Eye (tissue), 1 donor: ENCODE results near the gene FBN3.
"Not testable (repeated sequence)": the region's sequence is repeated elsewhere in the genome, so short reads cannot be mapped to it uniquely, and the experiment has no call there.

Experiments used
- DNase-seq: peaks from one replicate; pipeline ENCODE4 v3.0.0-alpha.2; 2015

The FBN3 gene

GRCh38 chr19:8149261-8150094 lies at the start of gene FBN3:
FBN3 (minus strand) TSS chr19:8149592; CDS start chr19:8147480, 2,112 bp downstream.
- peak; percentile 80 for DNase-seq

GRCh38 chr19:8196271-8196927 lies 47.0 kb upstream of the FBN3 start:
- DNase-seq = peak; percentile 67

- DNase-seq = no peak
These were observed 45.3 kb upstream of the FBN3 start for GRCh38 chr19:8194528-8195267.

- no peak for DNase-seq
These were observed 42.9 kb upstream of the FBN3 start for GRCh38 chr19:8192221-8192820.

- DNase-seq = no peak
These were observed 36.1 kb upstream of the FBN3 start for GRCh38 chr19:8185343-8186068.

- DNase-seq = no peak
These were observed 34.9 kb upstream of the FBN3 start for GRCh38 chr19:8184274-8184673.

- DNase-seq = no peak
These were observed 30.6 kb upstream of the FBN3 start for GRCh38 chr19:8180018-8180417.

GRCh38 chr19:8174706-8175105 lies 25.3 kb upstream of the FBN3 start:
- DNase-seq = no peak

- DNase-seq = no peak
These were observed 19.1 kb upstream of the FBN3 start for GRCh38 chr19:8168537-8168936.

- no peak for DNase-seq
These were observed 18.6 kb upstream of the FBN3 start for GRCh38 chr19:8167985-8168384.

- no peak for DNase-seq
These were observed 14.4 kb upstream of the FBN3 start for GRCh38 chr19:8163759-8164158.

GRCh38 chr19:8161135-8161646 lies 11.8 kb upstream of the FBN3 start:
- peak; percentile 68 for DNase-seq

- DNase-seq = not testable (repeated sequence)
These were observed 9.9 kb upstream of the FBN3 start for GRCh38 chr19:8159322-8159721.

GRCh38 chr19:8158411-8159074 lies 9.2 kb upstream of the FBN3 start:
- DNase-seq = peak; percentile 91

- DNase-seq = no peak
These were observed 5.9 kb upstream of the FBN3 start for GRCh38 chr19:8155318-8155717.

GRCh38 chr19:8154014-8154413 lies 4.6 kb upstream of the FBN3 start:
- not testable (repeated sequence) for DNase-seq

GRCh38 chr19:8151767-8152035 lies 2.3 kb upstream of the FBN3 start:
- no peak for DNase-seq

- DNase-seq = no peak
These were observed 1.8 kb upstream of the FBN3 start for GRCh38 chr19:8150998-8151766.

GRCh38 chr19:8150178-8150865 lies 930 bp upstream of the FBN3 start:
- no peak for DNase-seq
